Measurements from ENCODE around the gene MEGF10.

GRCh38 chr5:127410959-127411358, 120.4 kb downstream of the MEGF10 start:
- TF ChIP-seq RNF2 (IDR thresholded peaks at IDR 0.05; ENCODE audit: borderline replicate concordance, low read depth, low read length, missing control alignments, poor library complexity, severe bottlenecking) (no peak), POLR2A (IDR thresholded peaks at IDR 0.05; ENCODE audit: control extremely low read depth in 1 of 2, low read depth in 2 of 2, low read length in 2 of 2) (no peak), TAF1 (IDR thresholded peaks at IDR 0.05; ENCODE audit: low read depth, low read length) (no peak), CTCF (IDR thresholded peaks at IDR 0.05; ENCODE audit: control extremely low read depth in 1 of 3, insufficient read depth in 1 of 3, low read depth in 1 of 3, low read length in 3 of 3) (no peak), USF2 (IDR thresholded peaks at IDR 0.05; ENCODE audit: low read length) (no peak), KDM5A (IDR thresholded peaks at IDR 0.05; ENCODE audit: low read length) (no peak), TBP (IDR thresholded peaks at IDR 0.05; ENCODE audit: low read depth, low read length) (no peak), CHD2 (IDR thresholded peaks at IDR 0.05; ENCODE audit: low read length) (no peak), CBX5 (IDR thresholded peaks at IDR 0.05; ENCODE audit: low read depth, low read length) (no peak), POLR2AphosphoS5 (IDR thresholded peaks at IDR 0.05; ENCODE audit: low read depth, low read length) (no peak), CEBPB (IDR thresholded peaks at IDR 0.05; ENCODE audit: low read depth, low read length) (no peak), PHF8 (conservative IDR thresholded peaks at IDR 0.05; ENCODE audit: low read depth, low read length) (no peak), ATF2 (IDR thresholded peaks at IDR 0.05; ENCODE audit: low read length) (no peak), EZH2 (IDR thresholded peaks at IDR 0.05; ENCODE audit: low read depth, low read length, severe bottlenecking) (no peak)

Data from H1 (cell line).